ENCODE results near the gene RAC2.
"Not testable (repeated sequence)": the region's sequence is repeated elsewhere in the genome, so short reads cannot be mapped to it uniquely, and the experiment has no call there.

RAC2 gene

GRCh38 chr22:37203354-37204044, 40.6 kb downstream of the RAC2 start:
- no peak for DNase-seq (ENCODE audit: low spot score)

- DNase-seq (ENCODE audit: low spot score), result no peak
These were observed 41.4 kb downstream of the RAC2 start for GRCh38 chr22:37202716-37203115.

- no peak for DNase-seq (ENCODE audit: low spot score)
These were observed 42.0 kb downstream of the RAC2 start for GRCh38 chr22:37202001-37202555.

- DNase-seq (ENCODE audit: low spot score), result not testable (repeated sequence)
These were observed 42.6 kb downstream of the RAC2 start for GRCh38 chr22:37201443-37201820.

GRCh38 chr22:37199760-37200108, 44.3 kb downstream of the RAC2 start:
- no peak for DNase-seq (ENCODE audit: low spot score)

GRCh38 chr22:37199103-37199759, 44.8 kb downstream of the RAC2 start:
- peak; percentile 96 for DNase-seq (ENCODE audit: low spot score)

GRCh38 chr22:37198258-37199102, 45.6 kb downstream of the RAC2 start:
- DNase-seq (ENCODE audit: low spot score), result peak; percentile 68

GRCh38 chr22:37197451-37198257, 46.4 kb downstream of the RAC2 start:
- DNase-seq (ENCODE audit: low spot score), result no peak

- peak; percentile 10 for DNase-seq (ENCODE audit: low spot score)
These were observed 47.3 kb downstream of the RAC2 start for GRCh38 chr22:37196539-37197450.

- peak; percentile 12 for DNase-seq (ENCODE audit: low spot score)
These were observed 48.1 kb downstream of the RAC2 start for GRCh38 chr22:37195921-37196320.

GRCh38 chr22:37194750-37195149, 49.3 kb downstream of the RAC2 start:
- DNase-seq (ENCODE audit: low spot score), result no peak

GRCh38 chr22:37193629-37194191, 50.4 kb downstream of the RAC2 start:
- DNase-seq (ENCODE audit: low spot score), result peak; percentile 66

- DNase-seq (ENCODE audit: low spot score), result no peak
These were observed 51.3 kb downstream of the RAC2 start for GRCh38 chr22:37192741-37193140.

GRCh38 chr22:37192204-37192603, 51.9 kb downstream of the RAC2 start:
- no peak for DNase-seq (ENCODE audit: low spot score)

GRCh38 chr22:37190262-37190780, 53.7 kb downstream of the RAC2 start:
- DNase-seq (ENCODE audit: low spot score), result no peak

GRCh38 chr22:37188901-37189466, 55.1 kb downstream of the RAC2 start:
- DNase-seq (ENCODE audit: low spot score), result peak; percentile 84

- DNase-seq (ENCODE audit: low spot score), result peak; percentile 40
These were observed 55.9 kb downstream of the RAC2 start, which contains the start of gene C1QTNF6 for GRCh38 chr22:37187891-37188761. C1QTNF6 (minus strand) TSS chr22:37188247; CDS start chr22:37188213, 34 bp downstream.

- peak; percentile 71 for DNase-seq (ENCODE audit: low spot score)
These were observed 56.5 kb downstream of the RAC2 start for GRCh38 chr22:37187552-37187890.
